ENCODE data around the gene TATDN2. TPM values are rescaled to one million over a fixed set of nuclear protein-coding genes. Genes with fewer than 3 reads are reported as not detected.

TATDN2 gene
- total RNA-seq, 2 experiments from 2014 or later: 40.0 to 40.2 TPM

DNA sequence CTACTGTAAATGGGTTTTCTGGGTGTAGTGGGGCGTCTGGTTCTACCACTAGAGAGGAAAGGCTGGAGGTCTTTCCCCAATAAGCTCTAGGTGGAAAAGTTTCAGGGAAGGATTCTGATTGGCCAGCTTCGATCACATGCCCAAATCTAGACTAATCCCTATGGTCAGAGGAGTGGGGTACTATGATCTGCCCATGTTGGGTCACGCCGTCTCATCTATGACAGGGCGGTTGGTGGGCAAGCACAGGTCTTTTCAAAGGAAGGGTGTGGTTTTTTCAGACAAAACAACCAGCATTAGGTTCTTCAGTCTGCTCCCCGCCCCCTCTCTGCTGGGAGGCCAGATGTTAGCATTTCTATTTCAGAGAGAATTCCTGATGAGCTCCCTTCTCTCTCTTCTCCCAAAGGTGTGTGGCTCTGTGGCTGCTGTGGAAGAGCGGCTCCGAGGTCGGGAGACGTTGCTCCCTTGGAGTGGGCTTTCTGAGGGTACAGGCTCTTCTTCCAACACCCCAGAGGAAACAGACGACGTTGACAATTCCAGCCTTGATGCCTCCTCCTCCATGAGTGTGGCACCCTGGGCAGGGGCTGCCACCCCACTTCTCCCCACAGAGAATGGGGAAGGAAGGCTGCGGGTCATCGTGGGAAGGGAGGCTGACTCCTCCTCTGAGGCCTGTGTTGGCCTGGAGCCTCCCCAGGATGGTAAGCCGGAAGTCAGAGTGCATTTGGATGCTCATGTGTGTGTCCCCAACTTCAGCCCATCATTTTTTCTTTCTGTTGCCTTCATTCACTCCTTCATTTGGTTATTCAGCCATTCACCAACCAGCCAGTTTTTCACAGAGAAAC lies 9.7 kb upstream of the TATDN2 start:
- intact Hi-C loops (cut with DNase I, micrococcal nuclease): loop anchor here in 1 of 2 experiments (1.0 kb wide), 1 partner anchor 9 kb away; no protein-coding TSS in a partner anchor

GRCh38 chr3:10240799-10241198 lies 7.5 kb upstream of the TATDN2 start:
- Mint-ChIP-seq H3K27me3 (no peaks in the 10 kb centered on the region), H3K9me3 (ENCODE audit: low read depth) (peaks cover 8% of the 10 kb centered on the region), H3K36me3 (ENCODE audit: low read depth) (peaks cover 38% of the 10 kb centered on the region), H3K27ac (no peak overlapping the region), H3K4me1 (peaks cover 62% of the 10 kb centered on the region), H3K4me3 (no peak overlapping the region)
- CTCF ChIA-PET: no interaction called here
- intact Hi-C loops (cut with DNase I, micrococcal nuclease): loop anchor here (5.0 to 10.0 kb wide), 4 partner anchors 123 to 1384 kb away; partner anchors contain the start of genes BRK1 (in 1 of the 2) and MTMR14 (in 1 of the 2)
- POLR2A ChIA-PET: interaction anchor here (2.1 kb wide), 1 partner anchor 47 kb away, joined by 7 read pairs; no protein-coding TSS in a partner anchor
- no peak for ATAC-seq
- no peak for DNase-seq

More for the DNA sequence above, 9.7 kb upstream of the TATDN2 start:
- peaks cover 46% of the 10 kb centered on the region for H3K4me1 Mint-ChIP-seq
- ChIA-PET CTCF (interaction anchor here (1.3 to 2.5 kb wide), 3 partner anchors 10 to 25 kb away, joined by 3 to 9 read pairs (median 4); no protein-coding TSS in a partner anchor), POLR2A (no interaction called here)
- H3K9me3 Mint-ChIP-seq (ENCODE audit: low read depth): no peaks in the 10 kb centered on the region
- ATAC-seq (peak; percentile 34), DNase-seq (peak; percentile 49)
- no peak overlapping the region for H3K4me3 Mint-ChIP-seq
- H3K27ac Mint-ChIP-seq: peak overlapping the region; percentile 85
- no peaks in the 10 kb centered on the region for H3K27me3 Mint-ChIP-seq
- H3K36me3 Mint-ChIP-seq (ENCODE audit: low read depth): peaks cover 24% of the 10 kb centered on the region

DNA sequence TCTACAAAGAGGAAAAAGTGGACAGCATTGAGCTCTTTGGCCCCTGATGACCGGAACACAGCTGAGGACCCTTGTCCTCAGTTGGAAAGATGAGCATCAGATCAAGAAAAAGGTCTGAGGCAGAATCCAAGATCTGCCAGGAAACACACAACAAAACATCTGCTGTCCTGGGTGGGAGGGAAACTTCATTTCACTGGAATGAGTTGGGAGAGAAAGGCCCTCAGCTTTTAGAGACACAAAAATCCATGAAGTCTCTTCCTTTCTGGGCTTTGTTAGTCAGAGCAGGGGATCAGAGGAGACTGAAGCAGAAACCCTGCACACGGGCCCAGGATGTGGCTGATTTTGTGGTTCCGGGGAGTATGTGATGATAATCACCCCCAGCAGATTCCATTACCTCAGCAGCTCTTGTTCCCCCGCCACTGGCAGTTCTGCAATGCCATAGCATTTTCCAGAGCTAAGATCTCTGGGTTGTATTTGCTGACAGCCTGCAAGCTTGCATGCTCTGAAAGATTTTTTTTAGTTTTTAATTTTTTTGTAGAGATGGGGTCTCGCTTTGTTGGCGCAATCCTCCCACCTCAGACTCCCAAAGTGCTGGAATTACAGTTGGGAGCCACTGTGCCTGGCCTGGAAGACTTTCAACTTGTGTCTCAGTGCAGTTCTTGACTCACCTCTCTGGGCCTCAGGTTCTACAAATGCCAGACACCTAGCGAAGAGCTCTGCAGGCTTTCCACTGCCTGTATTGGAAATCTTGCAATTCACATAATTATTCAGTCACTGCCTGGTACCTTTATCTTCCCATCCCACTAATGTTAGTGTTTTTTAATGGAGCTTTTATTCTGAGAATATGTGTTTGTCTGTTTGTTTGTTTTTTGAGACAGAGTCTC lies 5.8 kb upstream of the TATDN2 start:
- ChIA-PET POLR2A (interaction anchor here (0.6 to 2.1 kb wide), 4 partner anchors 34 to 101 kb away, joined by 3 to 7 read pairs (median 3); partner anchors contain the start of gene VHL), CTCF (interaction anchor here (0.6 to 1.8 kb wide), 14 partner anchors 9 to 224 kb away, joined by 3 to 10 read pairs (median 3); no protein-coding TSS in a partner anchor)
- Mint-ChIP-seq H3K27me3 (no peaks in the 10 kb centered on the region), H3K4me3 (peak overlapping the region; percentile 42), H3K36me3 (ENCODE audit: low read depth) (peaks cover 33% of the 10 kb centered on the region), H3K27ac (peak overlapping the region; percentile 93), H3K9me3 (ENCODE audit: low read depth) (peaks cover 12% of the 10 kb centered on the region), H3K4me1 (peaks cover 62% of the 10 kb centered on the region)
- intact Hi-C loops (cut with DNase I, micrococcal nuclease): loop anchor here (1.0 to 10.0 kb wide), 5 partner anchors 14 to 1382 kb away; partner anchors contain the start of genes BRK1 (in 1 of the 2) and MTMR14 (in 1 of the 2)
- ATAC-seq (peak; percentile 94), DNase-seq (peak; percentile 91)

DNA sequence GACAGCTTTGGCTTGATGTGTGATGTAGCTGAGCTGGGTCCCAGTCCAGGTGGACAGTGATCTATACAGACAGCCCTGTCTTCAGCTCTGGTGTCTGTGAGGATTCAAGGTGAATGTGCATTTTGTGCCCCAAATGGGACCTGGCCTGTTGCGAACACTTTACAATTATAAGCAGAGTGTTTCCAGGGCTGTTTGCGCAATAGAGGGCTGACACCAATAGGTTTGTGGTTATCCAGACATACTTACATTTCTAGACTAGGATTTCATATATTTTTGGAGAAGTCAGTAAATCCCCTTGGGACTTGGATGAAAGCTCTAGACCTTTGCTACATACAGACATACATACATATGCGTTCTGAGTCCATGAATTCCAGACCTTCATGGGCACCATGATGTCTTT lies 4.2 kb upstream of the TATDN2 start:
- Mint-ChIP-seq H3K4me3 (no peak overlapping the region), H3K27me3 (no peaks in the 10 kb centered on the region), H3K9me3 (ENCODE audit: low read depth) (peaks cover 14% of the 10 kb centered on the region), H3K27ac (peak overlapping the region; percentile 82), H3K4me1 (peaks cover 54% of the 10 kb centered on the region), H3K36me3 (ENCODE audit: low read depth) (peaks cover 39% of the 10 kb centered on the region)
- POLR2A ChIA-PET: interaction anchor here (0.6 kb wide), 1 partner anchor 8 kb away, joined by 7 read pairs; no protein-coding TSS in a partner anchor
- CTCF ChIA-PET: interaction anchor here (0.9 to 1.3 kb wide), 2 partner anchors 10 to 20 kb away, joined by 3 to 5 read pairs; no protein-coding TSS in a partner anchor
- ATAC-seq (no peak), DNase-seq (no peak)
- intact Hi-C loops (cut with DNase I, micrococcal nuclease): loop anchor here (5.0 to 10.0 kb wide), 4 partner anchors 127 to 1381 kb away; partner anchors contain the start of genes BRK1 (in 1 of the 2) and MTMR14 (in 1 of the 2)

DNA sequence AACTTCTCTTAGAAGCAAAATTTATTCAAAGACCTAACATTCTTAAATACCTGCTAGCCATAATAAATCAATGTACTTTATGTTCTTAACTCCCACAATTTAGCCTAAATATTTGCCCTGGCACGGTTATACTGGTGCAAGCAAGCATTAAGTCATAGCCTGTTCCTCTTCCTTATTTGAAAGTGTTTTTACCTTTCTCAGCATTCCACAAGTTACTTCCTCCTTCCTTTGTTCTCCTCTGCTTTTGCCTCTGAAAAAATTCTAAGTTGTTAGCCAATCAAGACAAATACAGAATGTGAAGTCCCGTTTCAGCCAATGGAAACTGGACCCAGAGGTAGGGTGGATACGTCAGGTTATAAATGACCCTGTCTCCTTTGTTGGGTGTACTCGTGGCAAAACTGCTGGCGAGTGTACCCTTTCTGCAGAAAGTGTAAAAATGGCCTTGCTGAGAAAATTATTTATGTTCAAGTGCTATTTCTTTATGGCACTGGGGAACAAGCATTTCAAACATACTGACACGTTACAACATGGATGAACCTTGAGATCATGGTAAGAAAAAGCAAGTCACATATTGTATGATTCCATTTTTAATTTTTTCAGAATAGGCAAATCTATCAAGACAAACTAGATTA lies 3.1 kb upstream of the TATDN2 start:
- intact Hi-C loops (cut with DNase I, micrococcal nuclease): loop anchor here (5.0 to 10.0 kb wide), 3 partner anchors 103 to 1380 kb away; partner anchors contain the start of genes MTMR14 (in 1 of the 2) and VHL (in 1 of the 2)
- ATAC-seq (no peak), DNase-seq (no peak)
- POLR2A ChIA-PET: no interaction called here
- H3K4me1 Mint-ChIP-seq: peaks cover 60% of the 10 kb centered on the region
- CTCF ChIA-PET: interaction anchor here (1.0 to 1.3 kb wide), 2 partner anchors 19 to 38 kb away, joined by 3 to 5 read pairs; no protein-coding TSS in a partner anchor
- peaks cover 14% of the 10 kb centered on the region for H3K9me3 Mint-ChIP-seq (ENCODE audit: low read depth)
- H3K4me3 Mint-ChIP-seq: no peak overlapping the region
- no peak overlapping the region for H3K27ac Mint-ChIP-seq
- H3K27me3 Mint-ChIP-seq: no peaks in the 10 kb centered on the region
- H3K36me3 Mint-ChIP-seq (ENCODE audit: low read depth): peaks cover 46% of the 10 kb centered on the region

DNA sequence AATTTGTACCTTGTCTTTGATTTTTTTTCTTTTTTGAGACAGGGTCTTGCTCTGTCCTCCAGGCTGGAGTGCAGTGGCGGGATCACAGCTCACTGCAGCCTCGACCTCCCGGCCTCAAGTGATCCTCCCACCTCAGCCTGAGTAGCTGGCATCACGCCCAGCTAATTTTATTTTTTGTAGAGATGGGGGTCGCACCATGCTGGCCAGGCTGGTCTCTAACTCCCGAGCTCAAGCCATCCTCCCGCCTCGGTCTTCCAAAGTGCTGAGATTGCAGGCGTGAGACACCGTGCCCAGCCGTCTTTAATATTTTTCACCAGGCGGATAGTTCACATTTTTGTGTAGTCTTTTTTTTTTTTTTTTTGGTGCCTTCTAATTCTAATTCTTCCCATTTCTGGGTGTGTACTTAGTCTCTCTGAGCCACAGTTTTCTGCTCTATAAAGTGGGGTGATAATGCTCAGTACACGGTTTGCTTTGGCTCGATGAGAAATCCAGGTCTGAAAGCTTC lies 528 bp upstream of the TATDN2 start:
- no peak for ATAC-seq
- CTCF ChIA-PET: interaction anchor here (1.0 to 7.3 kb wide), 5 partner anchors 16 to 314 kb away, joined by 3 to 52 read pairs (median 4); partner anchors contain the start of gene CRELD1
- POLR2A ChIA-PET: interaction anchor here (0.8 to 1.4 kb wide), 5 partner anchors 16 to 106 kb away, joined by 3 to 7 read pairs (median 5); partner anchors contain the start of gene VHL
- H3K27me3 Mint-ChIP-seq: no peaks in the 10 kb centered on the region
- H3K36me3 Mint-ChIP-seq (ENCODE audit: low read depth): peaks cover 65% of the 10 kb centered on the region
- H3K4me3 Mint-ChIP-seq: peak overlapping the region; percentile 97
- H3K9me3 Mint-ChIP-seq (ENCODE audit: low read depth): peaks cover 14% of the 10 kb centered on the region
- peaks cover 63% of the 10 kb centered on the region for H3K4me1 Mint-ChIP-seq
- intact Hi-C loops (cut with DNase I, micrococcal nuclease): loop anchor here (1.0 to 10.0 kb wide), 16 partner anchors 19 to 1377 kb away; partner anchors contain the start of genes VHL (in 2 of the 2), ARPC4 (in 1 of the 2), BRK1 (in 1 of the 2) and BRPF1 (in 1 of the 2)
- no peak for DNase-seq
- peak overlapping the region; percentile 96 for H3K27ac Mint-ChIP-seq

DNA sequence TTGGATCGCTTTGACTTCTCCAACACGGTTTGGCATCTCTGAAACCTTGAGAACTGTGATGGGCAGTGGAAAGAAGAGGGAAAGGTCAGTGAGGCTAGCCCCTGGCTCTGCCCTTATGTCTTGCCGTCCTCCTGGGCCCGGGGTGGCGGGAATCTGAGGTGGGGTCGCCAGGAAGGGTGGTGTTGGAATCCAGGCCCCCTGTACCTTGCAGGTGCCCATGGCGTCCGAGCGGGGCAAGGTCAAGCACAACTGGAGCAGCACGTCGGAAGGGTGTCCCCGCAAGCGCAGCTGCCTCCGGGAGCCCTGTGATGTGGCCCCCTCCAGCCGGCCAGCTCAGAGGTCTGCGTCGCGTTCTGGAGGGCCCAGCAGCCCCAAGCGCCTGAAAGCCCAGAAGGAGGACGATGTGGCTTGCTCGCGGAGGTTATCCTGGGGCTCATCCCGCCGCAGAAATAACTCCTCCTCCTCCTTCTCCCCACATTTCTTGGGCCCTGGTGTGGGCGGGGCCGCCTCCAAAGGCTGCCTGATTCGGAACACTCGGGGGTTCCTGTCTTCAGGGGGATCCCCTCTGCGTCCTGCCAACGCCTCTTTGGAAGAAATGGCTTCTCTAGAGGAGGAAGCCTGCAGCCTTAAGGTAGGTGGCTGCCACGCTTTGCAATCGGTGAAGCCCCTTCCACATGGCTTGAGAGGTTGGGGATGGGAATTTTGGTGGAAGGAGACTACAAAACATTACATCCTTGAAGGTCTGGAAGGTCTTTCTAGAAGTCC lies 907 bp downstream of the TATDN2 start:
- CTCF ChIA-PET: interaction anchor here (0.6 to 7.3 kb wide), 5 partner anchors 14 to 132 kb away, joined by 3 to 52 read pairs (median 5); no protein-coding TSS in a partner anchor
- DNase-seq (peak; percentile 85), ATAC-seq (peak; percentile 40)
- H3K4me3 Mint-ChIP-seq: peak overlapping the region; percentile 97
- no peaks in the 10 kb centered on the region for H3K27me3 Mint-ChIP-seq
- intact Hi-C loops (cut with DNase I, micrococcal nuclease): loop anchor here (1.0 to 10.0 kb wide), 16 partner anchors 21 to 1376 kb away; partner anchors contain the start of genes VHL (in 2 of the 2), ARPC4 (in 1 of the 2), BRK1 (in 1 of the 2) and BRPF1 (in 1 of the 2)
- peaks cover 64% of the 10 kb centered on the region for H3K4me1 Mint-ChIP-seq
- H3K36me3 Mint-ChIP-seq (ENCODE audit: low read depth): peaks cover 75% of the 10 kb centered on the region
- H3K9me3 Mint-ChIP-seq (ENCODE audit: low read depth): peaks cover 14% of the 10 kb centered on the region
- POLR2A ChIA-PET: interaction anchor here (0.6 to 0.8 kb wide), 3 partner anchors 19 to 134 kb away, joined by 3 to 7 read pairs (median 5); no protein-coding TSS in a partner anchor
- peak overlapping the region; percentile 96 for H3K27ac Mint-ChIP-seq

DNA sequence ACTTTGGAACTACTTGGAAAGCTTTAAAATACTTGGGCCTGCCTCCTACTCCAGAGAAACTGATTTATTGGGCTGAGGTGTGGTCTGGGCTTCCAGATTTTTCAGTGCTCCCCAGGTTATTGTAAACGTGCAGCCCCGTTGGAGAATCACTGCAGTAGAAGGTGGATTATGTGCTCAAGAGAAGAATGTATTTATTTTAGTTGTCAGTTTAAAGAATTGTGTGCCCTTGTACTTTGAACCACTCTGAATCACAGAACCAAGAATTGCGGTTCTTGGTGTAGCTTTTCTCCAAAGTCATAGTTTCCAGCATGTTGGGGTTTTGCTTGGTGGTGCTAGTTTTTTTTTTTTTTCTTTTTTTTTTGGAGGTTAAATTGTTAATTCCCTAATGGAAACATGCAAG lies 1.6 kb downstream of the TATDN2 start:
- Mint-ChIP-seq H3K4me1 (peaks cover 64% of the 10 kb centered on the region), H3K27me3 (no peaks in the 10 kb centered on the region), H3K27ac (peak overlapping the region; percentile 96), H3K9me3 (ENCODE audit: low read depth) (peaks cover 10% of the 10 kb centered on the region), H3K36me3 (ENCODE audit: low read depth) (peaks cover 76% of the 10 kb centered on the region), H3K4me3 (peak overlapping the region; percentile 97)
- no peak for DNase-seq
- intact Hi-C loops (cut with DNase I, micrococcal nuclease): loop anchor here (1.0 to 10.0 kb wide), 9 partner anchors 14 to 1375 kb away; partner anchors contain the start of genes EMC3 (in 1 of the 2), IRAK2 (in 1 of the 2), MTMR14 (in 1 of the 2) and SEC13 (in 1 of the 2)
- POLR2A ChIA-PET: interaction anchor here (0.6 to 0.8 kb wide), 3 partner anchors 19 to 135 kb away, joined by 3 to 7 read pairs (median 5); no protein-coding TSS in a partner anchor
- CTCF ChIA-PET: interaction anchor here (0.6 to 7.3 kb wide), 5 partner anchors 14 to 133 kb away, joined by 3 to 52 read pairs (median 5); no protein-coding TSS in a partner anchor
- peak; percentile 8 for ATAC-seq

DNA sequence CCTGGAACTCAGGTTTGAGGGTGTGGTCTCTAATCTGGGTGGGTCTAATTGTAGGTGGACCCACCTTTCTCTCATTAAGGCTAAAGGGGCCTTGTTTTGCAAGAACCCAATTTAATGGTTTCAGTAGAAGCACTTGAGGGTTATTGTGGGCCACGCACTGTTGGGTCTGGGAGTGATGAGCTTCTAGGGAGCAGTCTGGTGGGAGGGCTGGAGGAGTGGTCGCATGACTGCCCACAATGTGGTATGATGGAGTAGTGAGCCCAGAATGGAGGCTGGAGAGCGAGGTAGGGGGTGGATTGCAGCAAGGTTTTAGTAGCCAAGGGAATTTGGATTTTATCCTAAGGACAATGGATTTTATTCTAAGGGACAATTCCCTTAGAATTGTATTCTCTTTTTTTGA lies 2.7 kb downstream of the TATDN2 start:
- no peak for ATAC-seq
- H3K36me3 Mint-ChIP-seq (ENCODE audit: low read depth): peaks cover 80% of the 10 kb centered on the region
- H3K4me1 Mint-ChIP-seq: peaks cover 71% of the 10 kb centered on the region
- POLR2A ChIA-PET: no interaction called here
- intact Hi-C loops (cut with DNase I, micrococcal nuclease): no loop called here
- peak overlapping the region; percentile 96 for H3K27ac Mint-ChIP-seq
- DNase-seq: no peak
- no peaks in the 10 kb centered on the region for H3K27me3 Mint-ChIP-seq
- H3K4me3 Mint-ChIP-seq: peak overlapping the region; percentile 97
- H3K9me3 Mint-ChIP-seq (ENCODE audit: low read depth): peaks cover 5% of the 10 kb centered on the region
- CTCF ChIA-PET: interaction anchor here (0.5 to 7.3 kb wide), 3 partner anchors 13 to 135 kb away, joined by 3 to 52 read pairs (median 5); no protein-coding TSS in a partner anchor

All from activated CD4-positive, alpha-beta T cell treated with anti-CD3 and anti-CD28 coated beads for 36 hours (primary cell).